GM12872 (cell line): ENCODE measurements around the gene LRRC34.
A peak's percentile ranks its signal among the peaks of the same experiment; 100 is the strongest.

Source experiments
- TF ChIP-seq, protein P1 (sequence below): IDR thresholded peaks from 3 replicates; pipeline ENCODE4 v1.5.1; 2011; ENCODE audit warnings: low read depth, mild to moderate bottlenecking, low read length, moderate library complexity; ENCODE audit not compliant: insufficient read depth

Gene LRRC34

GRCh38 chr3:169813757-169814517 is 1.2 kb upstream of the LRRC34 start:
- TF ChIP-seq, protein P1, sequence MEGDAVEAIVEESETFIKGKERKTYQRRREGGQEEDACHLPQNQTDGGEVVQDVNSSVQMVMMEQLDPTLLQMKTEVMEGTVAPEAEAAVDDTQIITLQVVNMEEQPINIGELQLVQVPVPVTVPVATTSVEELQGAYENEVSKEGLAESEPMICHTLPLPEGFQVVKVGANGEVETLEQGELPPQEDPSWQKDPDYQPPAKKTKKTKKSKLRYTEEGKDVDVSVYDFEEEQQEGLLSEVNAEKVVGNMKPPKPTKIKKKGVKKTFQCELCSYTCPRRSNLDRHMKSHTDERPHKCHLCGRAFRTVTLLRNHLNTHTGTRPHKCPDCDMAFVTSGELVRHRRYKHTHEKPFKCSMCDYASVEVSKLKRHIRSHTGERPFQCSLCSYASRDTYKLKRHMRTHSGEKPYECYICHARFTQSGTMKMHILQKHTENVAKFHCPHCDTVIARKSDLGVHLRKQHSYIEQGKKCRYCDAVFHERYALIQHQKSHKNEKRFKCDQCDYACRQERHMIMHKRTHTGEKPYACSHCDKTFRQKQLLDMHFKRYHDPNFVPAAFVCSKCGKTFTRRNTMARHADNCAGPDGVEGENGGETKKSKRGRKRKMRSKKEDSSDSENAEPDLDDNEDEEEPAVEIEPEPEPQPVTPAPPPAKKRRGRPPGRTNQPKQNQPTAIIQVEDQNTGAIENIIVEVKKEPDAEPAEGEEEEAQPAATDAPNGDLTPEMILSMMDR: peak; percentile 85

GRCh38 chr3:169813278-169813677 is 574 bp upstream of the LRRC34 start:
- TF ChIP-seq, protein P1: no peak

DNA sequence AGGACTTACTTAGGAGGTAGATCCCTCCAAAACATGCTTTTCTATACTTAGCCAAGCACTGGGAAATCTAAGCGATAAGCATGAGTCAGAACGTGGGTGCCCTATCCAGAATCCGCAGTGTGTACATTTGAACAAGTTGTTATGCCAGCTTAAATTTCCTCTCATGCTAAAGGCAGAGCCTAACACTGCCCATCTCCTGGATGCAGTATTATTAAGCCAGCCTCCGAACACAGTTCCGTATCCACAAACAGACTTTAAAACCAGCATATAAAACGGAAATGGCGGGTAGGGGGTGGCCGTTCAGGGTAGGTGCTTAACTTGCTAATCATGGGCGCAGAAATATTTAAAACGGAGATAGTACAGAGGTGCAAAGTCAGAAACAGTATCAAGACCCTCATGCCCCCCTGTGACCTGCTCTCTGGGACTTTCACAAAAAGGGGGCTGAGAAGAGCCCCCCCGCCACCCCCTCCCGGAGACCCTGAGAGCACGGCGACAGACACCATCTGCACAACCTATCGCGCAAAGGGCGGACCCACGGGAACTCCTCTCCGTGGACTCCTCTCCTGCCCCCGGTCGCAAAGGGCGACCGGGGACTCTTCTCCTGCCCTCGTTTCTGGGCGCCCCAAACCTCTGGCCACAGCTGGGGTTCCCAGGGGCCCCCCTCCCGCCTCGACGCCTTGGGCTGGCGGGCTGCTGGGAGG is 923 bp downstream of the LRRC34 start:
- TF ChIP-seq, protein P1: no peak

GRCh38 chr3:169809230-169809795 is 3.4 kb downstream of the LRRC34 start:
- TF ChIP-seq, protein P1: no peak

GRCh38 chr3:169804681-169805080 is 8.0 kb downstream of the LRRC34 start:
- TF ChIP-seq, protein P1: no peak

DNA sequence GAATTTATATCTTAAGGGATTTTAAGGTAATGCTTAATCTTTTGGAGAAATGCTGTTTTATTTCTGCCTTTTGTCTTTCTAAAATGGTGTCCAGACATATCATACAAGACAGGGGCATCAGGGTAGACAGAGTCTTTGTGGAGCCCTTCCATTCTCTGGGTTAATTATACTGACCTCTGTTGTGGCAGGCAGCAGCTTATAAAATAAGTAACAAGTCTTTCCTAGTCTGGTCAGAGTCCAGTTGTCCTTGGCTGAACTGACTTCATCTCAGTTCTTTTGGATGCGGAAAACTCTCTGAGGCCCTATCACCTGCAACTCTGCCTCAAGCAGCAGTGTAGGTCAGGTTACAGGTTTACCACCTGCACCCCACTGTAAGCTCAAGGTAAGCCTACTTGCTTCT is 20.3 kb downstream of the LRRC34 start:
- TF ChIP-seq, protein P1: no peak

DNA sequence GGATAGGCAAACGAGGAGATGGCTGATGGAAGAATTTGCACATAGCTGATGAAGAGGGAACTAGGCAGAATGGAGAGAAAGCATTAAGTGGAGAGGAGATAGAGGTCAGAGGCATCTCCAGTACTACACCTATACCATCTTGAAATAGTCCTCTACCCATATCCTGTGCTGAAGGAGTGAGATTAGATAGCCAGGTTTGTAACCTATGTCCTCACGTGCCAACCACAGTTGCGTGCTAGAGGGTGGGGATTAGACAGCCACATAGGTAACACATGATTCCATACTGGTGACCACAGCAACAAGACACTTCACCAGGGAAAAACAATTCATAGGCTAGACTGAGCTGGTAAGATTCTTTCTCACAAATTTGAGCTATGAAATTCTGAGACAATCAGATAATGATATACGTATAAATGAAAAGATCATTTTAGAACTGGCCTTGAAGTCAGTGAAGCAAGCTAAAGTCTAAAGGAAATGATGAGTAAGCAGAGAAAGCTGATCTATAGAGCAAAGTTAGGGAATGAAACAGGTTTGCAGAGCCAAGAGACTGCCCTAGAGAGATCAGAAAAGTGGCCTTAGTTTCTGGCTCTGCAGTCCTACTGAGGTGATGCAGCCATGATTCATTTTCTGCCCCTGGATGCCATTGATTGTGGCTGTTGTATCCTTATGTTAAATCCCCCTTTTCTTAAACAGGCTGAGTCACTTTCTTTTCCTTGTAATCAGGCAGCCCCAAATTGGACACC is 21.8 kb downstream of the LRRC34 start:
- TF ChIP-seq, protein P1: no peak
